ENCODE results near the gene FHL2. TPM values are rescaled to one million over a fixed set of nuclear protein-coding genes. Genes with fewer than 3 reads are reported as not detected.

Gene FHL2
- total and polyA plus RNA-seq, 4 donors, result 3.9 to 9.0 (median 6.5) TPM

DNA sequence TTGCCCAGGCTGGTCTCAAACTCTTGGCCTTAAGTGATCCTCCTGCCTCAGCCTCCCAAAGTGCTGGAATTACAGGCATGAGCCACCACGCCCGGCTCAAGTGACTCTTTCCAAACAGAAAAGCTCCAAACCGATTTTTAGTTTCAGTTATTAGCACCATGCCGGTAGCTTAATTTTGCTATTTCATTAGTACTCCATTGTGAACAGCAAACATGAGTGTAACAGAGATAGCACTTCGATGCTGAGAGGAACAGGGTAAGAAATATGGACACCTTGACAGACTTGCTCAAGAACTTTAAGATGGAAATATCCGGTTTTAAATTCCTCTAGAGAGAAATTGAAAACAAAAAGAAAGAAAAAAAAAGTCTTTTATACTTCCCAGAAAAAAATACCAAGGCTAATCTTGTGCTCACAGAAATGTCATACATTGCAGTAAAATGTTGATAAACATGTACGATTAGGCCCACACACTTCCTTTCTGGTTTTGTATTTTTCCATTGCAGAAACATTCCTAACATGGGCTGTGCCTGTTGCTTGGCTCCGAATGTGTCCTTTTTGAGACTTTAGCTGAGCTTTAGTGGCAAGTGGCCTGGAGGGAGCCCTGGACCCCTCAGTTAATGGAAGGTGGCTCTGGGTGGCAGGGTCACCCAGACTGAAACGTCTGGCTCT, 18.3 kb downstream of the FHL2 start:
- no peaks in the 10 kb centered on the region for H3K27me3 ChIP-seq (ENCODE audit: control insufficient read depth in 4 of 4, insufficient read depth in 4 of 4, low read length in 3 of 4)
- no peak overlapping the region for H3K4me3 ChIP-seq (ENCODE audit: low read depth in 1 of 3, low read length in 3 of 3)
- 59% methylated on average over 9 of the region's 9 CpGs for WGBS
- H3K27ac ChIP-seq (ENCODE audit: low read depth in 1 of 2, low read length in 2 of 2), result no peak overlapping the region
- no peaks in the 10 kb centered on the region for H3K4me1 ChIP-seq (ENCODE audit: control insufficient read depth in 4 of 4, insufficient read depth in 4 of 4, low read length in 3 of 4)
- peaks cover 0 to 8% (median under 1%) of the 10 kb centered on the region in 4 donors for H3K36me3 ChIP-seq (ENCODE audit: control insufficient read depth in 4 of 4, insufficient read depth in 3 of 4, low read depth in 1 of 4, low read length in 3 of 4)
- H3K9ac ChIP-seq (ENCODE audit: low read depth in 1 of 2, low read length in 2 of 2), result no peak overlapping the region
- H3K9me3 ChIP-seq (ENCODE audit: control insufficient read depth in 4 of 4, low read length in 3 of 4), result no peaks in the 10 kb centered on the region
- TF ChIP-seq, protein P1, sequence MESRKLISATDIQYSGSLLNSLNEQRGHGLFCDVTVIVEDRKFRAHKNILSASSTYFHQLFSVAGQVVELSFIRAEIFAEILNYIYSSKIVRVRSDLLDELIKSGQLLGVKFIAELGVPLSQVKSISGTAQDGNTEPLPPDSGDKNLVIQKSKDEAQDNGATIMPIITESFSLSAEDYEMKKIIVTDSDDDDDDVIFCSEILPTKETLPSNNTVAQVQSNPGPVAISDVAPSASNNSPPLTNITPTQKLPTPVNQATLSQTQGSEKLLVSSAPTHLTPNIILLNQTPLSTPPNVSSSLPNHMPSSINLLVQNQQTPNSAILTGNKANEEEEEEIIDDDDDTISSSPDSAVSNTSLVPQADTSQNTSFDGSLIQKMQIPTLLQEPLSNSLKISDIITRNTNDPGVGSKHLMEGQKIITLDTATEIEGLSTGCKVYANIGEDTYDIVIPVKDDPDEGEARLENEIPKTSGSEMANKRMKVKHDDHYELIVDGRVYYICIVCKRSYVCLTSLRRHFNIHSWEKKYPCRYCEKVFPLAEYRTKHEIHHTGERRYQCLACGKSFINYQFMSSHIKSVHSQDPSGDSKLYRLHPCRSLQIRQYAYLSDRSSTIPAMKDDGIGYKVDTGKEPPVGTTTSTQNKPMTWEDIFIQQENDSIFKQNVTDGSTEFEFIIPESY (IDR thresholded peaks at IDR 0.05), result no peak
- TF ChIP-seq RXRA (IDR thresholded peaks at IDR 0.05) (no peak), GABPA (IDR thresholded peaks at IDR 0.05 in 1 of 2, conservative IDR thresholded peaks at IDR 0.05 in 1 of 2) (no peak), FOXA1 (IDR thresholded peaks at IDR 0.05) (no peak), JUND (IDR thresholded peaks at IDR 0.05) (no peak), EGR1 (IDR thresholded peaks at IDR 0.05; ENCODE audit: low read depth in 2 of 2) (no peak), SP1 (IDR thresholded peaks at IDR 0.05) (peak; percentile 27), NR2F2 (IDR thresholded peaks at IDR 0.05) (peak; percentile 19), HNF4A (conservative IDR thresholded peaks at IDR 0.05) (no peak), FOXA2 (IDR thresholded peaks at IDR 0.05) (no peak)
- TF ChIP-seq, protein P2, sequence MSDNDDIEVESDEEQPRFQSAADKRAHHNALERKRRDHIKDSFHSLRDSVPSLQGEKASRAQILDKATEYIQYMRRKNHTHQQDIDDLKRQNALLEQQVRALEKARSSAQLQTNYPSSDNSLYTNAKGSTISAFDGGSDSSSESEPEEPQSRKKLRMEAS (IDR thresholded peaks at IDR 0.05), result no peak
- DNase-seq (ENCODE audit: low spot score), result no peak

DNA sequence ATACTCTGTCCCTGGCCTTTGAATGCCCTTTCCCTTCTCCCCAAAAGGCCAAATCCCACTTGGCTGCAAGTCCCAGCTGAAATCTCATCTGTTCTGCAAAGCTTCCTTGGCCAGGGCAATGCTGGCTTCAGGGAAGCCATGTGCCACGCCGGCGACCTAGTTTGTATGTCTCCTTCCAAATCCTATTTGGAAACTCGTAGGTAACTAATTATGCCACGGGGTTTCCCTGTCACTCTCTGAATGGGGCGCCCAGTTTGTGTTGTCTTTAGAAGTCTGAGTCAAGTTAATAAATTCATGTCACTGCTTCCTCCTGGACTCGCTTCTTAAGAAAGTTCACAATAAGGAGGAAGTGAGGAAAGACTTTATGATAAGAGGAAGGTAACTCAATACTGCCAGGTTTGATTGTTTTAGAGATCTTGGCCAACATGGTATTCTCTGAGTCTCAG, 19.1 kb downstream of the FHL2 start:
- H3K27ac ChIP-seq (ENCODE audit: low read depth in 1 of 2, low read length in 2 of 2), result no peak overlapping the region
- 78% methylated on average over 7 of the region's 7 CpGs for WGBS
- no peak overlapping the region for H3K4me3 ChIP-seq (ENCODE audit: low read depth in 1 of 3, low read length in 3 of 3)
- H3K9me3 ChIP-seq (ENCODE audit: control insufficient read depth in 4 of 4, low read length in 3 of 4), result no peaks in the 10 kb centered on the region
- DNase-seq (ENCODE audit: low spot score), result no peak
- TF ChIP-seq YY1 (IDR thresholded peaks at IDR 0.05) (no peak), RXRA (IDR thresholded peaks at IDR 0.05) (no peak), GABPA (IDR thresholded peaks at IDR 0.05 in 1 of 2, conservative IDR thresholded peaks at IDR 0.05 in 1 of 2) (no peak), NR2F2 (IDR thresholded peaks at IDR 0.05) (no peak), TAF1 (conservative IDR thresholded peaks at IDR 0.05) (no peak), FOXA2 (IDR thresholded peaks at IDR 0.05) (no peak), SP1 (IDR thresholded peaks at IDR 0.05) (no peak), FOXA1 (IDR thresholded peaks at IDR 0.05) (no peak), EGR1 (IDR thresholded peaks at IDR 0.05; ENCODE audit: low read depth in 2 of 2) (no peak), RAD21 (IDR thresholded peaks at IDR 0.05) (no peak), HNF4G (IDR thresholded peaks at IDR 0.05) (no peak)
- TF ChIP-seq, protein P2 (IDR thresholded peaks at IDR 0.05), result no peak
- TF ChIP-seq, protein P3, sequence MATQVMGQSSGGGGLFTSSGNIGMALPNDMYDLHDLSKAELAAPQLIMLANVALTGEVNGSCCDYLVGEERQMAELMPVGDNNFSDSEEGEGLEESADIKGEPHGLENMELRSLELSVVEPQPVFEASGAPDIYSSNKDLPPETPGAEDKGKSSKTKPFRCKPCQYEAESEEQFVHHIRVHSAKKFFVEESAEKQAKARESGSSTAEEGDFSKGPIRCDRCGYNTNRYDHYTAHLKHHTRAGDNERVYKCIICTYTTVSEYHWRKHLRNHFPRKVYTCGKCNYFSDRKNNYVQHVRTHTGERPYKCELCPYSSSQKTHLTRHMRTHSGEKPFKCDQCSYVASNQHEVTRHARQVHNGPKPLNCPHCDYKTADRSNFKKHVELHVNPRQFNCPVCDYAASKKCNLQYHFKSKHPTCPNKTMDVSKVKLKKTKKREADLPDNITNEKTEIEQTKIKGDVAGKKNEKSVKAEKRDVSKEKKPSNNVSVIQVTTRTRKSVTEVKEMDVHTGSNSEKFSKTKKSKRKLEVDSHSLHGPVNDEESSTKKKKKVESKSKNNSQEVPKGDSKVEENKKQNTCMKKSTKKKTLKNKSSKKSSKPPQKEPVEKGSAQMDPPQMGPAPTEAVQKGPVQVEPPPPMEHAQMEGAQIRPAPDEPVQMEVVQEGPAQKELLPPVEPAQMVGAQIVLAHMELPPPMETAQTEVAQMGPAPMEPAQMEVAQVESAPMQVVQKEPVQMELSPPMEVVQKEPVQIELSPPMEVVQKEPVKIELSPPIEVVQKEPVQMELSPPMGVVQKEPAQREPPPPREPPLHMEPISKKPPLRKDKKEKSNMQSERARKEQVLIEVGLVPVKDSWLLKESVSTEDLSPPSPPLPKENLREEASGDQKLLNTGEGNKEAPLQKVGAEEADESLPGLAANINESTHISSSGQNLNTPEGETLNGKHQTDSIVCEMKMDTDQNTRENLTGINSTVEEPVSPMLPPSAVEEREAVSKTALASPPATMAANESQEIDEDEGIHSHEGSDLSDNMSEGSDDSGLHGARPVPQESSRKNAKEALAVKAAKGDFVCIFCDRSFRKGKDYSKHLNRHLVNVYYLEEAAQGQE (IDR thresholded peaks at IDR 0.05), result no peak
- TF ChIP-seq, protein P4, sequence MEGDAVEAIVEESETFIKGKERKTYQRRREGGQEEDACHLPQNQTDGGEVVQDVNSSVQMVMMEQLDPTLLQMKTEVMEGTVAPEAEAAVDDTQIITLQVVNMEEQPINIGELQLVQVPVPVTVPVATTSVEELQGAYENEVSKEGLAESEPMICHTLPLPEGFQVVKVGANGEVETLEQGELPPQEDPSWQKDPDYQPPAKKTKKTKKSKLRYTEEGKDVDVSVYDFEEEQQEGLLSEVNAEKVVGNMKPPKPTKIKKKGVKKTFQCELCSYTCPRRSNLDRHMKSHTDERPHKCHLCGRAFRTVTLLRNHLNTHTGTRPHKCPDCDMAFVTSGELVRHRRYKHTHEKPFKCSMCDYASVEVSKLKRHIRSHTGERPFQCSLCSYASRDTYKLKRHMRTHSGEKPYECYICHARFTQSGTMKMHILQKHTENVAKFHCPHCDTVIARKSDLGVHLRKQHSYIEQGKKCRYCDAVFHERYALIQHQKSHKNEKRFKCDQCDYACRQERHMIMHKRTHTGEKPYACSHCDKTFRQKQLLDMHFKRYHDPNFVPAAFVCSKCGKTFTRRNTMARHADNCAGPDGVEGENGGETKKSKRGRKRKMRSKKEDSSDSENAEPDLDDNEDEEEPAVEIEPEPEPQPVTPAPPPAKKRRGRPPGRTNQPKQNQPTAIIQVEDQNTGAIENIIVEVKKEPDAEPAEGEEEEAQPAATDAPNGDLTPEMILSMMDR (IDR thresholded peaks at IDR 0.05; ENCODE audit: low read depth, low read length, missing input control), result no peak
- TF ChIP-seq, protein P5, sequence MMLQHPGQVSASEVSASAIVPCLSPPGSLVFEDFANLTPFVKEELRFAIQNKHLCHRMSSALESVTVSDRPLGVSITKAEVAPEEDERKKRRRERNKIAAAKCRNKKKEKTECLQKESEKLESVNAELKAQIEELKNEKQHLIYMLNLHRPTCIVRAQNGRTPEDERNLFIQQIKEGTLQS (IDR thresholded peaks at IDR 0.05), result no peak
- no peaks in the 10 kb centered on the region for H3K4me1 ChIP-seq (ENCODE audit: control insufficient read depth in 4 of 4, insufficient read depth in 4 of 4, low read length in 3 of 4)
- peaks cover 0 to 2% (median under 1%) of the 10 kb centered on the region in 4 donors for H3K36me3 ChIP-seq (ENCODE audit: control insufficient read depth in 4 of 4, insufficient read depth in 3 of 4, low read depth in 1 of 4, low read length in 3 of 4)
- no peak overlapping the region for H3K9ac ChIP-seq (ENCODE audit: low read depth in 1 of 2, low read length in 2 of 2)
- H3K27me3 ChIP-seq (ENCODE audit: control insufficient read depth in 4 of 4, insufficient read depth in 4 of 4, low read length in 3 of 4), result no peaks in the 10 kb centered on the region
